ENCODE measurements around the gene ZNF200.

DNA sequence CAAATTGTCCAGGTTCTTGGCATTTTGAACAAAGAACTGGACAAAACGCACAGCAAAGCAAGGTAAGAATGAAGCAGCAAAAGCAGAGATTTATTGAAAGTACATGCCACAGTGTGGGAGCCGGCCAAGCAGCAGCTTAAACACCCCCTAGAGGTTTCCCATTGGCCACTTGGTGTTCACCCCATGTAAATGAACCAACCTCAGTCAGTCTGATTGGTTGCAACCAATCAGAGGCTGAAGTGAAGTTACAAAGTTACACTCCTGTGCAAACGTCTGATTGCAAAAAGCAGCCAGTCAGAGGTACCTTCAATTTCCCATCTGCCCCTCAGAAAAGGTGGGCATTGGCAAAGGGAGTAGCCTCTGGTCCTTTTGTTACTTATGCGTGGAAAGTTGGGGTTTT, 39.5 kb upstream of the ZNF200 start:
- TF ChIP-seq, protein P1, sequence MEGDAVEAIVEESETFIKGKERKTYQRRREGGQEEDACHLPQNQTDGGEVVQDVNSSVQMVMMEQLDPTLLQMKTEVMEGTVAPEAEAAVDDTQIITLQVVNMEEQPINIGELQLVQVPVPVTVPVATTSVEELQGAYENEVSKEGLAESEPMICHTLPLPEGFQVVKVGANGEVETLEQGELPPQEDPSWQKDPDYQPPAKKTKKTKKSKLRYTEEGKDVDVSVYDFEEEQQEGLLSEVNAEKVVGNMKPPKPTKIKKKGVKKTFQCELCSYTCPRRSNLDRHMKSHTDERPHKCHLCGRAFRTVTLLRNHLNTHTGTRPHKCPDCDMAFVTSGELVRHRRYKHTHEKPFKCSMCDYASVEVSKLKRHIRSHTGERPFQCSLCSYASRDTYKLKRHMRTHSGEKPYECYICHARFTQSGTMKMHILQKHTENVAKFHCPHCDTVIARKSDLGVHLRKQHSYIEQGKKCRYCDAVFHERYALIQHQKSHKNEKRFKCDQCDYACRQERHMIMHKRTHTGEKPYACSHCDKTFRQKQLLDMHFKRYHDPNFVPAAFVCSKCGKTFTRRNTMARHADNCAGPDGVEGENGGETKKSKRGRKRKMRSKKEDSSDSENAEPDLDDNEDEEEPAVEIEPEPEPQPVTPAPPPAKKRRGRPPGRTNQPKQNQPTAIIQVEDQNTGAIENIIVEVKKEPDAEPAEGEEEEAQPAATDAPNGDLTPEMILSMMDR (IDR thresholded peaks at IDR 0.05) = no peak
- TF ChIP-seq ZFX (IDR thresholded peaks at IDR 0.05; ENCODE audit: borderline replicate concordance) = no peak

All from 22Rv1 (cell line).